Measurements from ENCODE around the gene KDM8. TPM values are rescaled to one million over a fixed set of nuclear protein-coding genes. Genes with fewer than 3 reads are reported as not detected.

KDM8 gene
- total RNA-seq, 1 donor from 2014 or later = 4.3 TPM

GRCh38 chr16:27228621-27229501 lies 25.5 kb downstream of the KDM8 start:
- Histone ChIP-seq H3K4me2 (ENCODE audit: low read length) (no peak overlapping the region), H3K4me3 (ENCODE audit: insufficient read depth, low read depth, low read length) (no peak overlapping the region), H3K27me3 (ENCODE audit: insufficient read depth, low read length) (no peaks in the 10 kb centered on the region), H3K27ac (ENCODE audit: low read depth, low read length) (no peak overlapping the region), H3K36me3 (ENCODE audit: insufficient read depth, low read length) (no peaks in the 10 kb centered on the region), H3K79me2 (ENCODE audit: insufficient read depth, low read length) (no peaks in the 10 kb centered on the region), H3K9me3 (ENCODE audit: insufficient read depth, low read depth, low read length) (no peaks in the 10 kb centered on the region), H3K4me1 (ENCODE audit: insufficient read depth, low read length) (peaks cover 5% of the 10 kb centered on the region), H3K9ac (ENCODE audit: low read length) (no peak overlapping the region), H4K20me1 (ENCODE audit: insufficient read depth, low read length) (no peaks in the 10 kb centered on the region), H2AFZ (ENCODE audit: low read depth, low read length) (no peak overlapping the region)
- TF ChIP-seq EZH2 (IDR thresholded peaks at IDR 0.05; ENCODE audit: insufficient read depth, low read length) (no peak), CTCF (IDR thresholded peaks at IDR 0.05; ENCODE audit: insufficient read depth, low read depth, low read length) (no peak)
- Mint-ChIP-seq H3K27me3 (ENCODE audit: low read depth, unreplicated experiment) (peaks cover 3% of the 10 kb centered on the region), H3K27ac (ENCODE audit: unreplicated experiment) (no peak overlapping the region), H3K36me3 (ENCODE audit: low read depth, unreplicated experiment) (peaks cover 4% of the 10 kb centered on the region), H3K9me3 (ENCODE audit: unreplicated experiment) (no peaks in the 10 kb centered on the region), H3K4me3 (ENCODE audit: unreplicated experiment) (no peak overlapping the region), H3K4me1 (ENCODE audit: low read depth, unreplicated experiment) (peaks cover 8% of the 10 kb centered on the region)
- FAIRE-seq = no peak
- DNase-seq (ENCODE audit: low read depth) = no peak

- H3K79me2 ChIP-seq (ENCODE audit: insufficient read depth, low read length) = no peaks in the 10 kb centered on the region
- H3K36me3 ChIP-seq (ENCODE audit: insufficient read depth, low read length) = no peaks in the 10 kb centered on the region
- Mint-ChIP-seq H3K4me3 (ENCODE audit: unreplicated experiment) (no peak overlapping the region), H3K27ac (ENCODE audit: unreplicated experiment) (no peak overlapping the region), H3K9me3 (ENCODE audit: unreplicated experiment) (no peaks in the 10 kb centered on the region), H3K36me3 (ENCODE audit: low read depth, unreplicated experiment) (peaks cover 4% of the 10 kb centered on the region), H3K4me1 (ENCODE audit: low read depth, unreplicated experiment) (peaks cover 10% of the 10 kb centered on the region), H3K27me3 (ENCODE audit: low read depth, unreplicated experiment) (peaks cover 3% of the 10 kb centered on the region)
- FAIRE-seq (no peak), DNase-seq (ENCODE audit: low read depth) (no peak)
- no peaks in the 10 kb centered on the region for H3K27me3 ChIP-seq (ENCODE audit: insufficient read depth, low read length)
- H3K9ac ChIP-seq (ENCODE audit: low read length) = no peak overlapping the region
- H3K4me3 ChIP-seq (ENCODE audit: insufficient read depth, low read depth, low read length) = no peak overlapping the region
- no peaks in the 10 kb centered on the region for H4K20me1 ChIP-seq (ENCODE audit: insufficient read depth, low read length)
- no peak overlapping the region for H3K27ac ChIP-seq (ENCODE audit: low read depth, low read length)
- no peak overlapping the region for H2AFZ ChIP-seq (ENCODE audit: low read depth, low read length)
- H3K9me3 ChIP-seq (ENCODE audit: insufficient read depth, low read depth, low read length) = no peaks in the 10 kb centered on the region
- peaks cover 5% of the 10 kb centered on the region for H3K4me1 ChIP-seq (ENCODE audit: insufficient read depth, low read length)
- no peak overlapping the region for H3K4me2 ChIP-seq (ENCODE audit: low read length)
- TF ChIP-seq CTCF (IDR thresholded peaks at IDR 0.05; ENCODE audit: insufficient read depth, low read depth, low read length) (no peak), EZH2 (IDR thresholded peaks at IDR 0.05; ENCODE audit: insufficient read depth, low read length) (no peak)
These were observed 26.7 kb downstream of the KDM8 start for GRCh38 chr16:27229891-27230470.
